ENCODE data around the gene FMN2. TPM values are rescaled to one million over a fixed set of nuclear protein-coding genes. Genes with fewer than 3 reads are reported as not detected.
"Not testable (repeated sequence)": the region's sequence is repeated elsewhere in the genome, so short reads cannot be mapped to it uniquely, and the experiment has no call there.

Gene FMN2
- total RNA-seq, 1 experiment from 2014 or later: 0.59 TPM

GRCh38 chr1:240322943-240323342, 231.3 kb downstream of the FMN2 start:
- H4K91ac ChIP-seq (ENCODE audit: insufficient read length, low read depth, low read length): no peak overlapping the region
- H3K4me2 ChIP-seq (ENCODE audit: insufficient read depth, insufficient read length, low read length): no peak overlapping the region
- H4K8ac ChIP-seq (replicated peaks; ENCODE audit: insufficient read length, low read depth, low read length): no peak overlapping the region
- no peaks in the 10 kb centered on the region for H4K20me1 ChIP-seq (ENCODE audit: control insufficient read depth, insufficient read depth, insufficient read length)
- H3K4me1 Mint-ChIP-seq: peaks cover 6 to 22% of the 10 kb centered on the region in 2 experiments
- H3K27me3 ChIP-seq (ENCODE audit: insufficient read depth, low read length): no peaks in the 10 kb centered on the region
- H3K9me3 Mint-ChIP-seq: no peaks in the 10 kb centered on the region
- no peak overlapping the region for H3K27ac ChIP-seq (ENCODE audit: insufficient read length, low read depth, low read length)
- no peak overlapping the region for H2BK20ac ChIP-seq (ENCODE audit: low read depth, low read length, poor library complexity, severe bottlenecking)
- H3T11ph ChIP-seq (ENCODE audit: low read length): no peak overlapping the region
- no peaks in the 10 kb centered on the region; the same call in 1 of the 2 replicates for H3K27me3 Mint-ChIP-seq (ENCODE audit: low read depth)
- H2BK120ac ChIP-seq (ENCODE audit: low read depth, low read length, poor library complexity, severe bottlenecking): no peak overlapping the region
- H3K18ac ChIP-seq (ENCODE audit: insufficient read length, low read depth, low read length): no peak overlapping the region
- no peak overlapping the region for H2AK5ac ChIP-seq (ENCODE audit: insufficient read length, low read length)
- H3K27ac Mint-ChIP-seq: no peak overlapping the region
- H3K4me3 Mint-ChIP-seq: no peak overlapping the region
- H2BK15ac ChIP-seq (ENCODE audit: low read depth, low read length): no peak overlapping the region
- H2AFZ ChIP-seq (ENCODE audit: low read length): no peak overlapping the region
- no peak overlapping the region for H3K9ac ChIP-seq (ENCODE audit: extremely low read depth, insufficient read length, low read length)
- no peaks in the 10 kb centered on the region for H3K23me2 ChIP-seq (ENCODE audit: insufficient read length, low read depth, low read length, poor library complexity, severe bottlenecking)
- H3K9me3 ChIP-seq (ENCODE audit: control insufficient read depth, low read depth, low read length): no peaks in the 10 kb centered on the region
- DNase-seq: no peak
- no peak overlapping the region for H2BK12ac ChIP-seq (ENCODE audit: insufficient read length, low read depth, low read length)
- no peaks in the 10 kb centered on the region for H3K79me2 ChIP-seq (ENCODE audit: insufficient read depth, low read length)
- no peak overlapping the region for H3K23ac ChIP-seq (ENCODE audit: insufficient read length, low read depth, low read length)
- no peak overlapping the region for H3K4ac ChIP-seq (ENCODE audit: low read depth, low read length)
- no peaks in the 10 kb centered on the region for H3K36me3 Mint-ChIP-seq (ENCODE audit: insufficient read depth in 1 of 3, low read depth in 3 of 3)
- H3K56ac ChIP-seq (ENCODE audit: insufficient read length, low read depth, low read length): no peak overlapping the region
- no peak overlapping the region for H2BK5ac ChIP-seq (ENCODE audit: insufficient read length, low read length)
- H3K79me1 ChIP-seq (ENCODE audit: insufficient read depth, low read depth, low read length, poor library complexity, severe bottlenecking): no peaks in the 10 kb centered on the region
- H4K5ac ChIP-seq (ENCODE audit: insufficient read length, low read depth, low read length): no peak overlapping the region
- H3K14ac ChIP-seq (ENCODE audit: insufficient read depth, low read length): no peak overlapping the region
- TF ChIP-seq CTCF (conservative IDR thresholded peaks at IDR 0.05): no peak
- WGBS (ENCODE audit: extremely low coverage, insufficient read length, low lambda C conversion rate): no CpG with 5 or more reads among the region's 4 CpGs
- no peaks in the 10 kb centered on the region for H3K4me1 ChIP-seq (ENCODE audit: insufficient read depth, low read length)

DNA sequence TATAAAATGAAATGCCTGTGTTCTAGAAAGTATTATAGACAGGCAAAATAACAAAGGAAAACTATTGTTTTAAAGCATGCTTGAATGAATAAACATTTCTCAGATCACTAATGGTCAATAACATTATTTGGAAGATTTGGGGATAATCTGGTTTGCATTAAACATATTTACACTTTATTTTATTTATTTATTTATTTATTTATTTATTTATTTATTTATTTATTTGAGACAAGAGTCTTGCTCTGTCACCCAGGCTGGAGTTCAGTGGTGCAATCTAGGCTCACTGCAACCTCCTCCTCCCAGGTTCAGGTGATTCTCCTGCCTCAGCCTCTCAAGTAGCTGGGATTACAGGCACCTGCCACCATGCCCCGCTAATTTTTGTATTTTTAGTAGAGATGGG, 236.7 kb downstream of the FMN2 start:
- H2BK5ac ChIP-seq (ENCODE audit: insufficient read length, low read length); H2AFZ ChIP-seq (ENCODE audit: low read length); H2BK20ac ChIP-seq (ENCODE audit: low read depth, low read length, poor library complexity, severe bottlenecking); H2AK5ac ChIP-seq (ENCODE audit: insufficient read length, low read length); H3K9ac ChIP-seq (ENCODE audit: extremely low read depth, insufficient read length, low read length); H4K8ac ChIP-seq (replicated peaks; ENCODE audit: insufficient read length, low read depth, low read length); H3K27me3 Mint-ChIP-seq (ENCODE audit: low read depth); H2BK15ac ChIP-seq (ENCODE audit: low read depth, low read length); H3K79me2 ChIP-seq (ENCODE audit: insufficient read depth, low read length); H3K23ac ChIP-seq (ENCODE audit: insufficient read length, low read depth, low read length); H3K4me1 Mint-ChIP-seq; H4K5ac ChIP-seq (ENCODE audit: insufficient read length, low read depth, low read length); H3K14ac ChIP-seq (ENCODE audit: insufficient read depth, low read length); H3K4me2 ChIP-seq (ENCODE audit: insufficient read depth, insufficient read length, low read length); H3K79me1 ChIP-seq (ENCODE audit: insufficient read depth, low read depth, low read length, poor library complexity, severe bottlenecking); H3K18ac ChIP-seq (ENCODE audit: insufficient read length, low read depth, low read length); H3K4ac ChIP-seq (ENCODE audit: low read depth, low read length); H3K27ac Mint-ChIP-seq; H3K56ac ChIP-seq (ENCODE audit: insufficient read length, low read depth, low read length); H3K4me3 Mint-ChIP-seq; H3K27me3 ChIP-seq (ENCODE audit: insufficient read depth, low read length); H2BK120ac ChIP-seq (ENCODE audit: low read depth, low read length, poor library complexity, severe bottlenecking); H3K9me3 Mint-ChIP-seq; H3K9me3 ChIP-seq (ENCODE audit: control insufficient read depth, low read depth, low read length); H4K91ac ChIP-seq (ENCODE audit: insufficient read length, low read depth, low read length); H2BK12ac ChIP-seq (ENCODE audit: insufficient read length, low read depth, low read length); H3K36me3 Mint-ChIP-seq (ENCODE audit: insufficient read depth in 1 of 3, low read depth in 3 of 3); H4K20me1 ChIP-seq (ENCODE audit: control insufficient read depth, insufficient read depth, insufficient read length); H3T11ph ChIP-seq (ENCODE audit: low read length); H3K27ac ChIP-seq (ENCODE audit: insufficient read length, low read depth, low read length); H3K23me2 ChIP-seq (ENCODE audit: insufficient read length, low read depth, low read length, poor library complexity, severe bottlenecking); DNase-seq; H3K4me1 ChIP-seq (ENCODE audit: insufficient read depth, low read length): not testable (repeated sequence)
- no CpG with 5 or more reads among the region's 1 CpG for WGBS (ENCODE audit: extremely low coverage, insufficient read length, low lambda C conversion rate)
